A549 (cell line): ENCODE measurements around the gene MVB12B. TPM values are rescaled to one million over a fixed set of nuclear protein-coding genes. Genes with fewer than 3 reads are reported as not detected.

Source experiments
- ATAC-seq, 2 experiments: fragments of 200-7000 bp in 1 of 2; fragments of >200 bp in 1 of 2; cut with Nextera tagmentation in 1 of 2; cut with Tn5 transposase in 1 of 2; 3 replicates each; pipeline versions ENCODE4 v1.8.0 to v1.9.1; 2018 to 2020; ENCODE audit warnings: mild to moderate bottlenecking in 1 of 2, moderate library complexity in 1 of 2
- CTCF ChIA-PET: fragments of 300-600 bp; sonication (Branson Sonifier 250); formaldehyde crosslinking; extraction: SDS; loops from one replicate; lab custom pipeline; 2021; ENCODE audit warnings: antibody characterized with exemption, inconsistent platforms; lab: Yijun Ruan, JAX
- POLR2A ChIA-PET: fragments of 350-600 bp; formaldehyde crosslinking; extraction: SDS; loops from one replicate; lab custom pipeline; 2021; ENCODE audit warnings: antibody characterized with exemption, inconsistent platforms; lab: Yijun Ruan, JAX
- DNase-seq, 2 experiments: peaks; one replicate each; pipeline versions ENCODE4 v3.0.0 to v3.0.0-alpha.2; 2011 to 2016; ENCODE audit warnings: low read depth in 1 of 2, low spot score in 1 of 2
- FAIRE-seq: peaks from 2 replicates; lab custom pipeline; 2011; peaks lifted over from hg19 to GRCh38; lab: Jason Lieb, UNC
- H3K27ac ChIP-seq, 2 experiments: fragments of >200 bp; sonication (Bioruptor Twin); formaldehyde crosslinking; 3 replicates each; pipeline ENCODE4 v1.5.1; 2016 to 2017
- H3K4me1 ChIP-seq: fragments of >200 bp; sonication (Bioruptor Twin); formaldehyde crosslinking; 3 replicates; pipeline ENCODE4 v1.6.1; 2016
- H3K4me2 ChIP-seq: fragments of >200 bp; sonication (Bioruptor Twin); formaldehyde crosslinking; 3 replicates; pipeline ENCODE4 v1.6.1; 2016
- H3K4me3 ChIP-seq: fragments of >200 bp; sonication (Bioruptor Twin); formaldehyde crosslinking; 3 replicates; pipeline ENCODE4 v1.5.1; 2016
- H3K9me3 ChIP-seq: fragments of >200 bp; sonication (Bioruptor Twin); formaldehyde crosslinking; 3 replicates; pipeline ENCODE4 v1.6.1; 2016
- ATOH8 ChIP-seq: fragments of 250-450 bp; sonication (Bioruptor Pico); IDR thresholded peaks from 2 replicates; pipeline ENCODE4 v1.5.0; 2020; ENCODE audit warnings: low read depth, mild to moderate bottlenecking, moderate library complexity
- BCL3 ChIP-seq: fragments of >200 bp; sonication (Bioruptor Twin); formaldehyde crosslinking; IDR thresholded peaks from 3 replicates; pipeline ENCODE4 v1.6.1; 2016
- CBX2 ChIP-seq: fragments of 200-600 bp; sonication (generic); IDR thresholded peaks from 2 replicates; pipeline ENCODE4 v1.6.1; 2016; ENCODE audit warnings: low read depth, mild to moderate bottlenecking, borderline replicate concordance
- CBX8 ChIP-seq: fragments of 200-600 bp; sonication (generic); IDR thresholded peaks from 2 replicates; pipeline ENCODE4 v1.6.1; 2016
- CHD2 ChIP-seq: fragments of 150-350 bp; IDR thresholded peaks from 2 replicates; pipeline ENCODE4 v1.6.1; 2014; ENCODE audit warnings: low read length; ENCODE audit not compliant: partially characterized antibody
- CHD4 ChIP-seq: fragments of 200-600 bp; sonication (generic); IDR thresholded peaks from 2 replicates; pipeline ENCODE4 v1.6.1; 2016; ENCODE audit warnings: antibody characterized with exemption, mild to moderate bottlenecking, borderline replicate concordance
- CTCF ChIP-seq: fragments of >200 bp; sonication (Bioruptor Twin); formaldehyde crosslinking; IDR thresholded peaks from 3 replicates; pipeline ENCODE4 v1.5.1; 2016
- EHF ChIP-seq: fragments of 250-450 bp; sonication (Bioruptor Pico); IDR thresholded peaks from 2 replicates; pipeline ENCODE4 v1.5.0; 2020; ENCODE audit warnings: mild to moderate bottlenecking
- ELK1 ChIP-seq: fragments of 150-350 bp; IDR thresholded peaks from 2 replicates; pipeline ENCODE4 v1.6.1; 2014; ENCODE audit warnings: low read depth, mild to moderate bottlenecking, low read length
- GATA3 ChIP-seq: IDR thresholded peaks from 2 replicates; pipeline ENCODE4 v1.6.1; 2012; ENCODE audit warnings: borderline replicate concordance
- HDAC2 ChIP-seq: fragments of 200-600 bp; sonication (generic); IDR thresholded peaks from 2 replicates; pipeline ENCODE4 v1.6.1; 2016
- HOXB5 ChIP-seq: fragments of 250-450 bp; sonication (Bioruptor Pico); IDR thresholded peaks from 2 replicates; pipeline ENCODE4 v1.5.0; 2020; ENCODE audit warnings: mild to moderate bottlenecking, moderate library complexity
- POLR2A ChIP-seq: IDR thresholded peaks from 2 replicates; pipeline ENCODE4 v1.6.1; 2012; ENCODE audit warnings: mild to moderate bottlenecking, low read length
- POLR2AphosphoS2 ChIP-seq: conservative IDR thresholded peaks from 2 replicates; pipeline ENCODE4 v1.6.1; 2012; ENCODE audit warnings: low read length, improper control_type of control experiment, inconsistent platforms
- RARB ChIP-seq: fragments of 250-450 bp; sonication (Bioruptor Pico); IDR thresholded peaks from 2 replicates; pipeline ENCODE4 v1.8.0; 2021; ENCODE audit warnings: mild to moderate bottlenecking, moderate library complexity
- RFX5 ChIP-seq: fragments of 450-650 bp; IDR thresholded peaks from 2 replicates; pipeline ENCODE4 v1.7.1; 2014; ENCODE audit warnings: antibody characterized with exemption, mild to moderate bottlenecking, moderate library complexity
- TFCP2L1 ChIP-seq: fragments of 250-450 bp; sonication (Bioruptor Pico); IDR thresholded peaks from 2 replicates; pipeline ENCODE4 v1.5.0; 2021; ENCODE audit warnings: mild to moderate bottlenecking
- TP53 ChIP-seq: fragments of 250-450 bp; sonication (Bioruptor Pico); IDR thresholded peaks from 2 replicates; pipeline ENCODE4 v1.5.0; 2021; ENCODE audit warnings: mild to moderate bottlenecking, moderate library complexity
- ZNF302 ChIP-seq: fragments of 250-450 bp; sonication (Bioruptor Pico); IDR thresholded peaks from 2 replicates; pipeline ENCODE4 v1.9.0; 2021; ENCODE audit warnings: inconsistent platforms, mild to moderate bottlenecking, moderate library complexity
- WGBS: methylation state at CpG from one replicate; pipeline ENCODE4 v1.1.6; 2017; ENCODE audit errors: missing lambda C conversion rate; 5-methylcytosine and 5-hydroxymethylcytosine counted together
- polyA plus RNA-seq, 4 experiments: library from polyadenylated mRNA; depleted of rRNA in 3 of 4; stranded (reverse); fragments of >200 nt; fragmentation: RNase III in 1 of 4; extraction: RNeasy Plus Mini Kit Qiagen cat#74134 plus additional on column Dnase treatment in 1 of 4; gene quantifications; 2 replicates in 3 of 4; 3 replicates in 1 of 4; pipeline ENCODE4 v1.2.3, GENCODE V29; 2011 to 2017
- TF ChIP-seq, protein P1 (sequence below): fragments of 450-650 bp; IDR thresholded peaks from 2 replicates; pipeline ENCODE4 v1.6.1; 2014; ENCODE audit warnings: antibody characterized with exemption
- TF ChIP-seq, protein P2 (sequence below): fragments of 200-600 bp; sonication (generic); IDR thresholded peaks from 2 replicates; pipeline ENCODE4 v1.6.1; 2016; ENCODE audit warnings: antibody characterized with exemption, mild to moderate bottlenecking, moderate library complexity
- TF ChIP-seq, protein P3 (sequence below): IDR thresholded peaks from 2 replicates; pipeline ENCODE4 v1.6.1; 2012

MVB12B gene
- polyA plus RNA-seq, 2 of the 4 experiments (the other 2 are of a cell fraction), result 4.6 to 5.9 TPM

DNA sequence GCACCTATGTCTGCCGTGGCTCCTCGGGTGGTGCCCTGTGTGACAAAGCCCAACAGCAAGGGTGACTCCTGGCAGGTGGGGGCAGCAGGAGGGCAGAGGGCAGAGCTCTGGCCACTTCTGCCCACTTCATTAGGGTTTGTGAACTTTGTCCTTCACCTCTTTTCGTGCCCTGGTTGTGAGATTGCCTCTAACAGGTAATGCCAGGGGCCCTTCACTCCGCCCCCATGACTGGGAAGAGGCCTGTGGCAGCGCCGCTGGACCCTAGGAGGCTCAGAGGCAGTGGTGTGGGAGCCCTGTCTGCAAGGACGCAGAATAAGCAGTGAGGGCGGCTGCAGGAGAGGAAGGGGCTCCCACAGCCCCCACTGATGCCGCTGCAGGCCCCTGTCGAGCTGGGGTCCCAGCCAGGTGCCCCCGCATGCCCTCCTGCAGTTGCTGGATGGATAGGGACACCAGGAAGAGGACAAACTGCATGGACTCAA, 178.4 kb downstream of the MVB12B start:
- H3K27ac ChIP-seq, result no peak overlapping the region
- no peak for TF ChIP-seq CHD4
- no peak for TF ChIP-seq EHF (CRISPR knock-in tag)
- TF ChIP-seq, protein P1, sequence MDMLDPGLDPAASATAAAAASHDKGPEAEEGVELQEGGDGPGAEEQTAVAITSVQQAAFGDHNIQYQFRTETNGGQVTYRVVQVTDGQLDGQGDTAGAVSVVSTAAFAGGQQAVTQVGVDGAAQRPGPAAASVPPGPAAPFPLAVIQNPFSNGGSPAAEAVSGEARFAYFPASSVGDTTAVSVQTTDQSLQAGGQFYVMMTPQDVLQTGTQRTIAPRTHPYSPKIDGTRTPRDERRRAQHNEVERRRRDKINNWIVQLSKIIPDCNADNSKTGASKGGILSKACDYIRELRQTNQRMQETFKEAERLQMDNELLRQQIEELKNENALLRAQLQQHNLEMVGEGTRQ, result no peak
- TF ChIP-seq ELK1, result no peak
- TF ChIP-seq TP53 (CRISPR knock-in tag), result no peak
- no peak for TF ChIP-seq TFCP2L1 (CRISPR knock-in tag)
- TF ChIP-seq POLR2AphosphoS2, result no peak
- TF ChIP-seq CHD2, result no peak
- TF ChIP-seq RFX5, result no peak
- no peak for TF ChIP-seq BCL3
- TF ChIP-seq ZNF302 (CRISPR knock-in tag), result no peak
- no peak for TF ChIP-seq CBX2
- TF ChIP-seq GATA3, result no peak
- no peak for TF ChIP-seq HDAC2
- TF ChIP-seq, protein P2, sequence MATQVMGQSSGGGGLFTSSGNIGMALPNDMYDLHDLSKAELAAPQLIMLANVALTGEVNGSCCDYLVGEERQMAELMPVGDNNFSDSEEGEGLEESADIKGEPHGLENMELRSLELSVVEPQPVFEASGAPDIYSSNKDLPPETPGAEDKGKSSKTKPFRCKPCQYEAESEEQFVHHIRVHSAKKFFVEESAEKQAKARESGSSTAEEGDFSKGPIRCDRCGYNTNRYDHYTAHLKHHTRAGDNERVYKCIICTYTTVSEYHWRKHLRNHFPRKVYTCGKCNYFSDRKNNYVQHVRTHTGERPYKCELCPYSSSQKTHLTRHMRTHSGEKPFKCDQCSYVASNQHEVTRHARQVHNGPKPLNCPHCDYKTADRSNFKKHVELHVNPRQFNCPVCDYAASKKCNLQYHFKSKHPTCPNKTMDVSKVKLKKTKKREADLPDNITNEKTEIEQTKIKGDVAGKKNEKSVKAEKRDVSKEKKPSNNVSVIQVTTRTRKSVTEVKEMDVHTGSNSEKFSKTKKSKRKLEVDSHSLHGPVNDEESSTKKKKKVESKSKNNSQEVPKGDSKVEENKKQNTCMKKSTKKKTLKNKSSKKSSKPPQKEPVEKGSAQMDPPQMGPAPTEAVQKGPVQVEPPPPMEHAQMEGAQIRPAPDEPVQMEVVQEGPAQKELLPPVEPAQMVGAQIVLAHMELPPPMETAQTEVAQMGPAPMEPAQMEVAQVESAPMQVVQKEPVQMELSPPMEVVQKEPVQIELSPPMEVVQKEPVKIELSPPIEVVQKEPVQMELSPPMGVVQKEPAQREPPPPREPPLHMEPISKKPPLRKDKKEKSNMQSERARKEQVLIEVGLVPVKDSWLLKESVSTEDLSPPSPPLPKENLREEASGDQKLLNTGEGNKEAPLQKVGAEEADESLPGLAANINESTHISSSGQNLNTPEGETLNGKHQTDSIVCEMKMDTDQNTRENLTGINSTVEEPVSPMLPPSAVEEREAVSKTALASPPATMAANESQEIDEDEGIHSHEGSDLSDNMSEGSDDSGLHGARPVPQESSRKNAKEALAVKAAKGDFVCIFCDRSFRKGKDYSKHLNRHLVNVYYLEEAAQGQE, result no peak
- TF ChIP-seq POLR2A, result no peak
- TF ChIP-seq RARB (CRISPR knock-in tag), result no peak
- no peak for TF ChIP-seq HOXB5 (CRISPR knock-in tag)
- no peak for DNase-seq
- H3K4me1 ChIP-seq, result peaks cover 8% of the 10 kb centered on the region
- ChIA-PET POLR2A (no interaction called here), CTCF (interaction anchor here (0.7 to 10.2 kb wide), 7 partner anchors 8 to 276 kb away, joined by 3 to 225 read pairs (median 3); no protein-coding TSS in a partner anchor)
- no peaks in the 10 kb centered on the region for H3K9me3 ChIP-seq
- ATAC-seq, result no peak
- FAIRE-seq, result no peak
- H3K4me2 ChIP-seq, result no peak overlapping the region
- 86% methylated on average over 7 of the region's 11 CpGs for WGBS
- no peak overlapping the region for H3K4me3 ChIP-seq

DNA sequence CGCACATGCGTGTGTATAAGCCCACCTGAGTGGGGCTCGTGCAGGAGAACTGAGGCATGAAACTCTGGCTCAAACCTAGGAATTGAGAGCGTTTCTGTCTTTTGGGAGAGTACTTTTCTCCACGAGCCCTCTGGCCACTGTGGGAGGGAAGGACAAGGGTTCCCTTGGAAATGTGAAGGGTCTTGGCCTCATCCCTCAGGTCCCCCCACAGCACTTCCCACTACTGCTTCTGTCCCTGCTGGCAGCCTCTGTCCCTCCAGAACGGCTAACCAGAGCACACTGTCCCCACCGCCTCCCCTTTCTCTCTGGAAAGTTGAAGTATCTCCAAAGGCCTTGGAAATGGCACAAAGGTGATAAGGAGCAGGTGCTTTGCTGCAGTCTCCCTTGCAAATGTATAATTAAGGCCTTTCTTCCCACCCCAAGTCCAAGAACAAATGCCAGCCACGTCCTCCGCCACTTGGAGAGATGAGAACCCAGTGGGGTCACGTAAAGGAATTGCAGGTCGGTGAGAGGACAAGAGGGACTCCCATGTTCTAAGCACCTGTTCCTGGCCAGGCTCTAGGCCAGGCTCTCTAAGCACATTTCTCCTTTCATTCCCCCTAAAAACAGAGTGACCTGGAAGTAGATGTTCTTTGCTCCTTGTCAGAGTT, 179.2 kb downstream of the MVB12B start:
- 85% methylated on average over 11 of the region's 11 CpGs for WGBS
- FAIRE-seq, result no peak
- CTCF ChIA-PET, result interaction anchor here (1.0 to 13.1 kb wide), 5 partner anchors 6 to 276 kb away, joined by 3 to 225 read pairs (median 3); no protein-coding TSS in a partner anchor
- Histone ChIP-seq H3K4me3 (no peak overlapping the region), H3K27ac (no peak overlapping the region), H3K4me2 (no peak overlapping the region), H3K4me1 (no peaks in the 10 kb centered on the region), H3K9me3 (no peaks in the 10 kb centered on the region)
- DNase-seq, result no peak
- ATAC-seq, result no peak
- POLR2A ChIA-PET, result no interaction called here
- no peak for TF ChIP-seq ATOH8
- no peak for TF ChIP-seq EHF (CRISPR knock-in tag)
- no peak for TF ChIP-seq CBX8
- no peak for TF ChIP-seq TP53 (CRISPR knock-in tag)
- TF ChIP-seq RARB (CRISPR knock-in tag), result no peak
- no peak for TF ChIP-seq ZNF302 (CRISPR knock-in tag)
- TF ChIP-seq, protein P2, result no peak
- TF ChIP-seq, protein P3, sequence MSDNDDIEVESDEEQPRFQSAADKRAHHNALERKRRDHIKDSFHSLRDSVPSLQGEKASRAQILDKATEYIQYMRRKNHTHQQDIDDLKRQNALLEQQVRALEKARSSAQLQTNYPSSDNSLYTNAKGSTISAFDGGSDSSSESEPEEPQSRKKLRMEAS, result no peak
- TF ChIP-seq CTCF, result no peak
